Measurements from ENCODE around the gene C10orf90. TPM values are rescaled to one million over a fixed set of nuclear protein-coding genes. Genes with fewer than 3 reads are reported as not detected.
A peak's percentile ranks its signal among the peaks of the same experiment; 100 is the strongest.

Gene C10orf90
- total RNA-seq, 2 experiments from 2014 or later, result not detected

DNA sequence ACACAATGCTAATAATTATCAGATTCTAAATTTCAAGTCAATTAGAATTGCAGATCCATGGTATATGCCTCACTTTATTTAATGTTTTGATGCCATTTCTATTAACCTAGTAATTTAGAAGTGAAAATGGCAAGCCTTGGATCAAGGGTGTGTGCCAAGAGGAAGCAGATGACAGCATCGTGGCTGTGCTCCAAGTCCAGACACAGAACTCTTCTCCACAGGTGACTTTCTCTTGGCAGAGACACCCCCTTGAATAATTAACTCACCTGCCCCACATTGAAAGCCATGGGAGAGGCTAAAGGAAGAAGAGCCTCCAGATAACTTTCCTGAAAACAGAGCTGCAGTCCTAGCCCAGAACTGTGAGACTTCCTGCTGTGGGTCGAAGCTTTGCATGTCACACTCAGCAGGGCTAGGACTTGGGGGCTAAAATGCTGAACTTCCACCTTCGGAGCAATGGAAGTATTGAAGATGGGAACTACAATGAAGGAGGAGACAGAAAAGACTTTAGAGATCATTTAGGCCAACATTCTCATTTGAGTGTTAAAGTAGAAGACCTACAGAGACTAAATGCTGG, 996 bp upstream of the C10orf90 start:
- no peak for DNase-seq
- Mint-ChIP-seq H3K4me3 (no peak overlapping the region), H3K36me3 (ENCODE audit: low read depth) (no peaks in the 10 kb centered on the region), H3K9me3 (ENCODE audit: low read depth) (no peaks in the 10 kb centered on the region), H3K27me3 (no peaks in the 10 kb centered on the region), H3K4me1 (no peaks in the 10 kb centered on the region), H3K27ac (no peak overlapping the region)
- no peak for ATAC-seq
- ChIA-PET POLR2A (no interaction called here), CTCF (interaction anchor here (0.7 to 1.0 kb wide), 2 partner anchors 78 to 82 kb away, joined by 3 read pairs; no protein-coding TSS in a partner anchor)
- intact Hi-C loops (cut with DNase I, micrococcal nuclease), result no loop called here

DNA sequence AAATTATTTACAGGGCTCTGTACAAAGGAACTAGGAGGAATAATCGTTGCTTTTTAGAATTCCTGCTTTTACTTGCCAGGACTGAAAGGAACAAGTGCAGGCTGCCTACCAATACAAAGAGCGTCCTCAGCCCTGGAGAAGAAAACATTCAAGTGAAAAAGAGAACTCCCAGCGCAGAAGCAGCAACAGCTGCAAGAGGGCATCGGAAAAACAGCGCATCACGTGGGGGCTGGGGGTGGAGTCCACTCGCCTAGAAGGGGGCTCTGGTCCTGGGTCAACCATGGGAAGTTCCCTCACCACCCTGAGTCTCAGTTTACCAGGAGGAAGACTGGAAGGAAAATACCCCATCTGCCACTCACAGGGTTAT, 385 bp upstream of the C10orf90 start:
- ChIA-PET CTCF (no interaction called here), POLR2A (no interaction called here)
- Mint-ChIP-seq H3K27me3 (no peaks in the 10 kb centered on the region), H3K36me3 (ENCODE audit: low read depth) (no peaks in the 10 kb centered on the region), H3K27ac (no peak overlapping the region), H3K4me3 (no peak overlapping the region), H3K9me3 (ENCODE audit: low read depth) (no peaks in the 10 kb centered on the region), H3K4me1 (no peaks in the 10 kb centered on the region)
- no peak for DNase-seq
- intact Hi-C loops (cut with DNase I, micrococcal nuclease), result no loop called here
- ATAC-seq, result no peak

DNA sequence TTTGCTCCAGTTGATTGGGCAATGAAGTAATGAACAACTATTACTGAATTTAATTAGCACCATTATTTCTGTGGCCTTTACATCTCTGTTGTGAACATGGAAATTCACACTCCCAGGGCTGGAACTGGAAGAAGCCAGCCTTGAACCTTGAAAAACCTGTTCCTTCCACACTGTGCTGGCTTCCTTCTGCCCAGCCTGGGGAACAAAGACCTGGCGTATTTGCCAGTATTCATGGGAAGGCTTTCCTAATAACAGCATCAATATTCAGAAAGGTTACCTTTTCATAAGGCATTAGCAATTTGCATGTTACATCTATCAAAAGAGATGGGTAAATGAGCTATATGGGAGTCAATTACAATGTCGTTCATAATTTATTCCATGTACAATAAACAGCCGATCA, 1.3 kb downstream of the C10orf90 start:
- no peaks in the 10 kb centered on the region for H3K9me3 Mint-ChIP-seq (ENCODE audit: low read depth)
- intact Hi-C loops (cut with DNase I, micrococcal nuclease), result no loop called here
- no peaks in the 10 kb centered on the region for H3K4me1 Mint-ChIP-seq
- ChIA-PET POLR2A (no interaction called here), CTCF (no interaction called here)
- peaks cover 3% of the 10 kb centered on the region for H3K27me3 Mint-ChIP-seq
- H3K27ac Mint-ChIP-seq, result no peak overlapping the region
- H3K4me3 Mint-ChIP-seq, result no peak overlapping the region
- ATAC-seq (no peak), DNase-seq (no peak)
- H3K36me3 Mint-ChIP-seq (ENCODE audit: low read depth), result no peaks in the 10 kb centered on the region

DNA sequence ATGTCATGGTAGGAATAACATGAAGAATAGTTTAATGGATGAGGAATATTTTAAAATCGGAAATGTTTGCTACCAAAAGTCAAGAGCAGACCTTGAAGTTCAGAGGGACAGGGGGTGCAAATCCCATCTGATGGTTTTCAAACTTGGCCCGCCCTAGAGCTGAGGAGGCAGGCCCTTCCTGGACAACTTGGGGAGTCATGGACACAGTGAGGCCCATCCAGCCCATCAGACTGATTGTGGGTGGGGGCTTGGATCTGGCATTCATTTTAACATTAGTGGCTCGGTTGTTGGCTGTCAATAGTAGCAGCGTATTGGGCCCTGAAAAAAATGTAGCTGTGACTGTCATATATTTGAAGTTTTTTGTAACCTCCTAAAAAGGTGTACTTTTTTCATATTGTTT, 2.0 kb downstream of the C10orf90 start:
- no peaks in the 10 kb centered on the region for H3K4me1 Mint-ChIP-seq
- no peak overlapping the region for H3K4me3 Mint-ChIP-seq
- H3K27ac Mint-ChIP-seq, result no peak overlapping the region

DNA sequence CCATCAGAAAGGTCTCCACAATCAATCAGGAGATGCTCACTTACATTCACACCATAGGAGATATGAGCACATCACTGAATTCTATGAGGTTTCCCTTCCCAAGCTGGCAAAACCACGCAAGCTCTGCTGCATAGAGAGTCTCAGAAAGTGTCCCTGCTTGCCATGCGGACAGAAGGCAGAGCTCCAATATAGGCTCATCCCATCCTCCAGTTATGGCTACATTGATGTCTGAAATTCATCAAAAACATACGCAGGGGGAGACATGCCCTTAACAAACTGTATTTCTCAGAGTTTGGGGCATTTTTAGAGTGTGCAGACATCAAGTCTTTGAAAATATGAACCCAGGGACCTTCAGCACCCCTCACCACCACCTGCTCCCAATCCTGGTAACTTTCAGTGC, 2.9 kb downstream of the C10orf90 start:
- H3K27ac Mint-ChIP-seq, result no peak overlapping the region
- CTCF ChIA-PET, result no interaction called here
- DNase-seq (no peak), ATAC-seq (no peak)
- intact Hi-C loops (cut with DNase I, micrococcal nuclease), result no loop called here
- H3K9me3 Mint-ChIP-seq (ENCODE audit: low read depth), result no peaks in the 10 kb centered on the region
- H3K27me3 Mint-ChIP-seq, result peaks cover 8% of the 10 kb centered on the region
- H3K4me3 Mint-ChIP-seq, result no peak overlapping the region
- no peaks in the 10 kb centered on the region for H3K36me3 Mint-ChIP-seq (ENCODE audit: low read depth)
- POLR2A ChIA-PET, result no interaction called here
- H3K4me1 Mint-ChIP-seq, result no peaks in the 10 kb centered on the region

More for the DNA sequence above, 2.0 kb downstream of the C10orf90 start:
- ChIA-PET POLR2A (no interaction called here), CTCF (no interaction called here)
- intact Hi-C loops (cut with DNase I, micrococcal nuclease), result no loop called here
- peaks cover 4% of the 10 kb centered on the region for H3K27me3 Mint-ChIP-seq
- DNase-seq (no peak), ATAC-seq (no peak)
- H3K9me3 Mint-ChIP-seq (ENCODE audit: low read depth), result no peaks in the 10 kb centered on the region
- no peaks in the 10 kb centered on the region for H3K36me3 Mint-ChIP-seq (ENCODE audit: low read depth)

DNA sequence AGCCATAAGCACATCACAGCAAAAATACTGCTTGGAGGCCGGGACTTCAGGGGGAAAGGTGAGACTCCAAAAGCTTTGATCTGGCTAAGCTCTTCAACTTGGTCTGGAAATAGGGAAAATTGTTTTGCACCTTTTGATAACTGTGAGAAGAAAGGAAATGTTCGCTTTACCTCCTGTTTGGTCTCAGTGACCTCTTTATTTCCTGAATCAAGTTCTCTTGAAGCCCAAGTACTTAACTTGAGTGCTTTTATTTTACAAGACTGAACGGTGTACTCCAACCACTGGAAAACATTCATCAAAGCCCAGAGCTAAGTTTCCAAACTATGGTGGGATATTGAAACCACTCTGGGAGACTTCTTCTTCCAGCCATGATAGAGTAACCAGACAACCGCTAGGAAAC, 5.3 kb downstream of the C10orf90 start:
- intact Hi-C loops (cut with DNase I, micrococcal nuclease), result no loop called here
- H3K4me1 Mint-ChIP-seq, result no peaks in the 10 kb centered on the region
- peaks cover 8% of the 10 kb centered on the region for H3K27me3 Mint-ChIP-seq
- H3K4me3 Mint-ChIP-seq, result no peak overlapping the region
- CTCF ChIA-PET, result no interaction called here
- ATAC-seq, result no peak
- DNase-seq, result no peak
- H3K9me3 Mint-ChIP-seq (ENCODE audit: low read depth), result no peaks in the 10 kb centered on the region
- POLR2A ChIA-PET, result no interaction called here
- H3K27ac Mint-ChIP-seq, result no peak overlapping the region
- H3K36me3 Mint-ChIP-seq (ENCODE audit: low read depth), result no peaks in the 10 kb centered on the region

DNA sequence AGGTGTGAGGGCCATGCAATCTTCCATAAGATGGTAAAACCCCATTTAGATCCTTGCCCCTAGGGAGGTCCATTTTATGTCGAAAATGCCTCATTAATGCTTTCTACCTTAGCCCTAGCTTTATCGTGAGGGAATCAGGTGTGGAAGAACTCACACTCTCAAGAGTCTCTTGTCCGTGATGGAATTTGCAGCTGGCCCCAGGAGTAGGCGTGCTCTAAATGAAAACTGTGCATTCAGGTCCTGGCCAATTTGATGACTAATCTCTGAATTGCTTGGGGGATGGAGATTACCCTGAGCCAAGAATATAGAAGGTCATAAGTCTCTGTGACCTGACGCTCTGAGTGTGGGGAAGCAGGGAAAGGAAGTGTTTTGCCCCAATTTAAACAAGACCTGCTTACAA, 6.6 kb downstream of the C10orf90 start:
- H3K27ac Mint-ChIP-seq, result no peak overlapping the region
- ATAC-seq, result no peak

DNA sequence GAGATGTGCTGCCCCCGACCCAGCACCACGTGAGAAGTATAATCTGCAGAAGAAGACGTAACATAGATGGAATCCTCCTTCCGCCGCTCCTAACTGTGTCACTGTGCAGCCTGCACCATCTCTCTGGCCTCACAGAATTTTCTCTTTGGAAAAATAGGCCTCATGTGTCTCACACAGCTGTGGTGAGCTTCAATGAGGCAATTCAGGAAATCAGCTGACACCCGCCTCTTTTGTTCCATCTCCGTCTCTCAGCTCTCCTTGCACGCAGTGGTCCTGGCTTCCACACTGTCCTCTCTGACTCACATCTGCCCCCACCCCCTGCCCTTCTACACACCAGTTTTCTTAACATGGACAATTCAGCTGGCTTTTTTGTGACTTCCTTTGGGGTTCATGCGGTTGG, 7.2 kb downstream of the C10orf90 start:
- no peak overlapping the region for H3K4me3 Mint-ChIP-seq
- H3K9me3 Mint-ChIP-seq (ENCODE audit: low read depth), result no peaks in the 10 kb centered on the region
- DNase-seq, result peak; percentile 30
- POLR2A ChIA-PET, result no interaction called here
- ATAC-seq, result peak; percentile 51
- CTCF ChIA-PET, result no interaction called here
- H3K27ac Mint-ChIP-seq, result no peak overlapping the region
- H3K27me3 Mint-ChIP-seq, result peaks cover 8% of the 10 kb centered on the region
- intact Hi-C loops (cut with DNase I, micrococcal nuclease), result no loop called here
- no peaks in the 10 kb centered on the region for H3K4me1 Mint-ChIP-seq
- H3K36me3 Mint-ChIP-seq (ENCODE audit: low read depth), result no peaks in the 10 kb centered on the region

More for the DNA sequence above, 6.6 kb downstream of the C10orf90 start:
- Mint-ChIP-seq H3K4me3 (no peak overlapping the region), H3K4me1 (no peaks in the 10 kb centered on the region), H3K27me3 (peaks cover 8% of the 10 kb centered on the region), H3K36me3 (ENCODE audit: low read depth) (no peaks in the 10 kb centered on the region), H3K9me3 (ENCODE audit: low read depth) (no peaks in the 10 kb centered on the region)
- no peak for DNase-seq
- CTCF ChIA-PET, result no interaction called here
- intact Hi-C loops (cut with DNase I, micrococcal nuclease), result no loop called here
- POLR2A ChIA-PET, result no interaction called here

DNA sequence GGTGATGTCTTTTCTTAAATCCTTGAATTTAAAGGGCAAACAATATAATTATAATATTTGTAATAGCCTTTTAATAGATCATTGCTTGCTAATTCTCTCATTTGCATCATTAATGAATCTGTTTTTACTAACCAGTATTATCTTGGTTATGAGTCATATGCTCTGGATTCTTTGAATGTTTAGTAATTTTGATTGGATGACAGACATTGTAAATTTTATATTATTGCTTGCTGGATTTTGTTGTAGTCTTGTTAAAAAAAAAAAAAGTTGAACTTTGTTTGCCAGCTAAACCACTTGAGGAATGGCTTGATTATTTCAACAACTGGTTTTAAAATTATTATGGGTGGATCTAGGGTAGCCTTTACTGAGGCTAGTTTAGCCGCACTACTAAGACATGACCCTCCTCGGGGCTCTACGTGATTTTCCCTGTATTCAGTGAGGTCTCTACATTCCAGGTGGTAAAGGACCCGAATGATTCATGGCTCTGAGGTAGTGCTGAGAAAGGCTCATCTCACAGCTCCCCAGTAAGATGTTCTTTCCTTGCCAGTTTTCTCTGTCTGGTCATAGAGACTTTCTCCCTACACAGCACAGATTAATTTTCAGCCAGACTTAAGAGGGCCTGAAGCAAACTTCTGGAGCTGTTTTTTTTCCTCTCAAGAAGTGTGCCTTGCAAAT, 8.5 kb downstream of the C10orf90 start:
- intact Hi-C loops (cut with DNase I, micrococcal nuclease), result no loop called here
- ATAC-seq, result no peak
- ChIA-PET CTCF (no interaction called here), POLR2A (no interaction called here)
- Mint-ChIP-seq H3K36me3 (ENCODE audit: low read depth) (no peaks in the 10 kb centered on the region), H3K27me3 (peaks cover 8% of the 10 kb centered on the region), H3K4me3 (no peak overlapping the region), H3K9me3 (ENCODE audit: low read depth) (no peaks in the 10 kb centered on the region), H3K4me1 (no peaks in the 10 kb centered on the region), H3K27ac (no peak overlapping the region)
- no peak for DNase-seq

DNA sequence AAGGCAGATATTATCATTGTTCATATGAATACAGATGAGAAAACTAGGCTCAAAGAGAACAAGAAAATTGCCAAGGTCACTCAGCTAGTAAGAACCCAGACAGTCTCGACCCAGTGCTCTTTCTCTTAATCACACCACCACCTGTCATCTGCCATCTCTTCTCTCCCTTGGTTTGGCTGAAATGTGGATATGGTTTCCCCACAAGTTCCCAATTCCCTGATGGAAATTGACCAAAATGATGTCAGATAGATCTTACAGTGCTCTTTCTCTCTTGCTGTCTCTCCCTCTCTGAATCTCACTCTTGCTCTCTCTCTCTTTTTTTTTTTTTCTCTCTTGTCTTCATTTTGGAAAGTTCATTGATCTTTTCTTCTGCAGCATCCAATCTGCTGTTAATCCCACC, 9.1 kb downstream of the C10orf90 start:
- intact Hi-C loops (cut with DNase I, micrococcal nuclease), result no loop called here
- POLR2A ChIA-PET, result no interaction called here

DNA sequence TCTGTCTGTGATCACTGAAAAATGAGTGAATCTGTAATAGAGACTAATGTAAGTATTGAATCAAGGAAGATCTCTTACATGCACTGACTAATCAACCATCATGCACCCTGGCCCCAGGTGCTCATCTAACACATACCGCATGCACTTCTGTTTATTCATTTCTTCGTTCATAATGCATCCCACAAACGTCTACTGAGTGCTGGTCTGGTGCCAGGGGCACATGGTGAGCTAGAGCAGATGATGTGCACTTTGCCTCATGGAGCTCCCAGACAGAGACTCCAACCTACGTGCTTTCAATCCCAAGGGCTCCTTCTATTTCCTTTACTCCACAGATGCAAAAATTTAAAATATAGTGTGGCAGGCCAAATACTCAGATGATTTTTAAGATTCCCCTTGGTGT, 10.7 kb downstream of the C10orf90 start:
- intact Hi-C loops (cut with DNase I, micrococcal nuclease), result no loop called here
- no peaks in the 10 kb centered on the region for H3K9me3 Mint-ChIP-seq (ENCODE audit: low read depth)
- POLR2A ChIA-PET, result no interaction called here

More for the DNA sequence above, 9.1 kb downstream of the C10orf90 start:
- CTCF ChIA-PET, result no interaction called here
- Mint-ChIP-seq H3K9me3 (ENCODE audit: low read depth) (no peaks in the 10 kb centered on the region), H3K27ac (no peak overlapping the region), H3K4me1 (no peaks in the 10 kb centered on the region), H3K4me3 (no peak overlapping the region), H3K27me3 (peaks cover 8% of the 10 kb centered on the region), H3K36me3 (ENCODE audit: low read depth) (no peaks in the 10 kb centered on the region)
- DNase-seq (no peak), ATAC-seq (no peak)

DNA sequence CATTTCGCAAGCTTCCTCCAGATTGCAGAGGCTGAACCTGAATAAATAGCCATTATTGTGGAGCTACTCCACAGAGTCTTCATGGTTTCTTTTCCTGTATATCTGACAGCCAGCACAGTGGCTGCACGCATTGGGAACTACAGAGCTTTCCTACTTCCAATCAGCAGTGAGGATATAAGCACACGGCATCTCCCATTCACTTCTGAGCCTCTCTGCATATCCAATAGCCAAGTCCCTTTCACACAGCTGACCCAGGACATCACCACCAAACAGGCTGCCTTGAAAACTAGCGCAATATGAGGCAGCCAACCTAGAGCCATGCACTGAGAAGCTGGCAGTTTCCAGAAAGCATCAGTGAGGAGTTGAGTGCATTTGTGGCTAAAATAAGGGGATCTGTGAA, 11.6 kb downstream of the C10orf90 start:
- no peak for ATAC-seq
- POLR2A ChIA-PET, result no interaction called here
- Mint-ChIP-seq H3K4me3 (no peak overlapping the region), H3K9me3 (ENCODE audit: low read depth) (no peaks in the 10 kb centered on the region), H3K27me3 (peaks cover 4% of the 10 kb centered on the region), H3K27ac (no peak overlapping the region), H3K4me1 (peaks cover 2% of the 10 kb centered on the region), H3K36me3 (ENCODE audit: low read depth) (no peaks in the 10 kb centered on the region)
- intact Hi-C loops (cut with DNase I, micrococcal nuclease), result no loop called here
- CTCF ChIA-PET, result interaction anchor here (0.6 kb wide), 1 partner anchor 683 kb away, joined by 4 read pairs; no protein-coding TSS in a partner anchor
- no peak for DNase-seq

More for the DNA sequence above, 10.7 kb downstream of the C10orf90 start:
- DNase-seq (no peak), ATAC-seq (no peak)
- Mint-ChIP-seq H3K27ac (no peak overlapping the region), H3K4me3 (no peak overlapping the region), H3K27me3 (peaks cover 8% of the 10 kb centered on the region), H3K36me3 (ENCODE audit: low read depth) (no peaks in the 10 kb centered on the region), H3K4me1 (peaks cover under 1% of the 10 kb centered on the region)
- CTCF ChIA-PET, result no interaction called here
